Stimulated activated CD4-positive, alpha-beta T cell treated with anti-CD3 and anti-CD28 coated beads, TNF-alpha, amount 100 ng/mL, for 48 hours (primary cell): ENCODE results near the gene KIF17.
"Not testable (repeated sequence)": the region's sequence is repeated elsewhere in the genome, so short reads cannot be mapped to it uniquely, and the experiment has no call there.

Experiments
- DNase-seq, 3 donors: peaks; one replicate each; pipeline ENCODE4 v3.0.0-alpha.2; 2020; ENCODE audit warnings: low read depth in 3 of 3

Gene KIF17

DNA sequence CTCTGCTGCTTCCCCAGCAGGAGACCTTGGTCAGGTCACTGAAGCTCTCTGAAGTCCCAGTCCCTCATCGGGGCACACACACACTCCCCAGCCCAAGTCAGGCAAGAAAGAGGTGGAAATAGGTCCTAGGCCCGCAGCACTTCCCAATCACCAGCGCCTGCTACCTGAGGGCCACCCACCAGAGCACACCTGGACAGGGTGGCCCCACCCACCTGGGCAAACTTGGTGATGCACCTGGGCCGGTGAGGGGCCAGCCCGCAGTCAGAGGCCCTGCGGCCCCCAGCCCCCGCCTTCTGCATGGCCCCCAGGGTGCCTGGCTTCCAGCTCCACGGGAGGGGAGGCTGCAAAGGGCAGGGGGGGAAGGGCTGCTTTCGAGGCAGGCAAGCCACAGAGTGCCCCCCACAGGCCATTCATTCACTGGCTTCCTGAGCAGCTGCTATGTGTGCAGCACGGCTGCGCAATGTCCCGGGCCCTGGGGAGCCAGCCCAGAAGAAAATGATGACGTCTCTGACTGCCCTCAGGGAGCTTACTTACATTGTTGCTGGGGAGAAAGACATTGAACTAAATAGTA lies 10.0 kb upstream of the KIF17 start:
- no peak for DNase-seq

DNA sequence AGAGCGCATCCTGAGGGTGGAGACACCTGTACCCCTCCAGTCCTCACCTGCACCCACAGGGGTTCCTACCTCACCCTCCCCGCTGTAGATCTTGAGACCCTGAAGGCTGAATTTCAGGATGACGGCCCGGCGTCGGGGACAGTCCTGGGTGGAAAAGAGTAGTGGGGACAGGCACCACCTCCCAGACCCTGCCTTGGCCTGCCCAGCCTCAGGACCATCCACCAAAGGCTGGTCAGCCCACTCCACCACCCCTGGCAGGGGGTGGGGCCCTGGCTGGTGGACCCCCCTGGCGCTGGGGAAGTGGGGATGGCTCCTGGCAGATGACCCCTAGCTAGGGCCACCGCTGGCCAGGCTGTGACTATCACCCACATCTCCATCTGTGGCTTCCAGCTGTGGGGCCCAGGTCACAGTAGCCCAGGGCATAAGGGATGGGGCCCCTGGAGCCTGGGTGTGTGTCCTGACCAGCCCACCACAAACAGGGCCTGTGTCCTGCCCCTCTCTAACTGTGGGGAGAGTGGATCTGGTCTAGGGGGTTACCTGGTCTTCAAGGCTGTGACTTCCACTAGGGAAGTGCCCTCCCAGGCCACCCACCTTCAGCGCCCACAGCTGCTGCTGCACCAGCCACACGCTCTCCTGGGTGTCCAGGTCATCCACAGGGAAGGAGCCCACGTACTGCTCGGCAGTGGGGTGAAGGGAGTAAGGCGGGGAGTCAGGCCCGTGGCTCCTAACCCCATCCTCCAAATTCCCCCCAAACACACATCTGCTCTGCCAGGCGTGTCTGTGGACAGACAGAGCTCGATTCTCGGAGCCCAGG lies 9.3 kb upstream of the KIF17 start:
- no peak for DNase-seq

DNA sequence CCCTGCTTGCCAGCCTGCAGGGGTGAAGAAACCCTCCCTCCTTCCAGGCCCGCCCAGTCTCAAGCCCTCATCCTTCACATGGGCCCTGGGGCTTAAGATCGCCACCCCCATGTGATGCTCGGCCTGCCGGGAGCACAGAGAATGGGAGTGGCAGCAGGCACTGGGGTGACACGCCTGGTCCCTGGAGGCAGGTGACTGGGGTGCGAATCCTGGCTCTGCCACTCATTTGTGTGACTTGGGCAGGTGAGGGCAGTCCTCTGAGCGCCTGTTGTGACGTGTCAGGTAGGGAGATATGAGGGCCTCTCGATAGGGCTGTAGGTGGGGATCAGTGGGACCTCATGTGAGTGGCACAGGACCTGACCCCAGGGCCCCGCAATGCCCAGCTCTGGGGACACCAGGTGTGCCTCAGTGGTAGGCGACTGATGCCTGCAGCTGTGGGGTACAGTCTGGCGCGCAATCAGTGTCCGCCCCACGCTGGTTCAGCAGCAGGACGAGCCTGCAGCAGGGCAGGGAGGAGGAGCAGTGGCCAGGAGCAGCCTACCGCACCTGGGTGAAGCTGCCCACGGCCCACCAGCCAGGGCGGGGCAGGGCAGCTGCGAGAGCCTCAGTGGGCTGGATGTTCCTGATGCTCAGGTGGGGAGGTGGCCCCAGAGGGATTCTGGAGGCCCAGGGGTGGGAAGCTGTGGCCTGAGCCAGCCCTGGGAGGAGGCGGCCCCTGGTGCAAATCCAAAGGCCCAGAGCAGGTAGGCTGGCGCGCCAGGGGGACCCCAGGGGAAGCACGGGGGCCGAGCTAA lies 8.5 kb upstream of the KIF17 start:
- no peak for DNase-seq

DNA sequence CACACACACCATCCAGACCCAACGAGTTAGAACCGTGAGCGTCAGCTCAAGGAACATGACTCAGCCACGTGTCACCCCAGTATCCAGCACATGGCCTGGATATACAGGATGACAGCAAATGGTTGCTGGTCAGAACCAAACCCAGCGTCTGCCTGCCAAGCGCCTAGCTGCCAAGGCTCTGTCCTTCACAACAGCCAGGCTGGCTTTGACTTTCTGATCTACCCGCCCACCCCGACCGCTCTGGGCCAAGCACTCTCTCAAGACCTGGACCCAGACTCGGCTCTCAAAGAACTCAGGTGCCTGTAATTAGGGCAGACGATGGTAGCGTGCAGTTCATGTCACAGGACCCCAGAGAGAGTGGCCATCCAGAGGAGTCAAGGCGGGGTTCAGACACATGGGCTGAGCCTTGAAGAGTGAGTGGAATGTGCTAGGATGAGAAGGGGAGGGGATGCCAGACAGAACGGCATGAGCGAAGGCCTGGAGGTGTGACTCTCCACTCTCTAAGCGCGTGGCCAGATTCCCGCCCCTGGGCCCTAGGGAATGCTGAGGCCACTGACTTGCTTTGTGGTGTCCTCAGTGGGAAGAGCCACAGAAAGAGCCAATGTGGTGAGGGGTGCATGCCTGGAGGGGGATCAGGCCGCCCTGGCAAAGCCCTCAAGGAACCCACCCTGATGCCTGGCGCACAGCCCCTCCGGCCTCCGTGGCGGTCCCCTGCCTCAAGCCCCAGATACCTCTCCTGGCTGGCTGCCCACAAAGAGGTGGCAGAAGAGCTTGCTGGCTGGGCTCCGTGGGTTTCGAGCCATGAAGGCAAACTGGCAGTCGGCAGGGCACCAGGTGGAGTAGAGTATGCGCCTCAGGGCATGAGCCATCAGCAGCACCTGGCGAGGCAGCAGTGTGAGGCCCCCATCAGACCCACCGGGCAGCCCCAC lies 7.6 kb upstream of the KIF17 start:
- no peak for DNase-seq

DNA sequence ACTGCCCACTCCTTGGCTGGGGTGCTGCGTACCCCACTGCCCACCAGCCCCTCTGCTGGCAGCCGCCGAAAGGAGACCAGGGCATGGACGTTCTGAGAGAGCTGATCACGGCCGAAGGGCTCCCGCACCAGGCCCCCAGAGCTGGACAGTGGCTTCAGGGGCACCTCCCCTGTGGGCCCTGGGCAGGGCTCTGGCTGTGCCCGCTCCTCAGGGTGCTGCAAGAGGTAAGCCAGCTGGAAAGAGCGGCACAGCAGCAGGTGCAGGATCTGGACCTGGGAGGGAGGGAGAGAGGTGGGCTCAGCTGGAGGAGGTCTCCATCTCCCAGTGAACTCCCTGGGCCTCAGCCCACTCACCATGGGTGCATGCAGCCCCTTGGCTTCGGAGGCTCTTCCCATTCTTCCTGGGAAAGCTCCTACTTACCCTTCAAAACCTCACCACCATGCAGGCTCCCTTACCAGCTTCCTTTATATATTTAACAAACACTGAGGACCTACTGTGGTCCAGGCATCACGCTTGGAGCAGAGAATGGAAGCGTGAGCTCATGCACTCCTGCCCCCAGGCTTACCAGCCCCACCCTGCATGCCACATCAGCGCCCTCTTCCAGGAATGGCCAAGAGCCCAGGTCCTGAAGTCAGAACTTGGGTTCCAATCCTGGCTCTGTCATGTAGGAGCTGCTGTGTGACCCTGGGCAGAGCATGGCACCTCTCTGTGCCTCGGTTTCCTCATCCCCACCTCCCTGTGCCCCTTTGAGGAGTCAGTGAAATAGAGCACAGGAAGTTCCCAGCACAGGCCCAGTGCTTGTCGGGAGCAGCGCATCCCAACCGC lies 6.8 kb upstream of the KIF17 start:
- DNase-seq, result no peak

DNA sequence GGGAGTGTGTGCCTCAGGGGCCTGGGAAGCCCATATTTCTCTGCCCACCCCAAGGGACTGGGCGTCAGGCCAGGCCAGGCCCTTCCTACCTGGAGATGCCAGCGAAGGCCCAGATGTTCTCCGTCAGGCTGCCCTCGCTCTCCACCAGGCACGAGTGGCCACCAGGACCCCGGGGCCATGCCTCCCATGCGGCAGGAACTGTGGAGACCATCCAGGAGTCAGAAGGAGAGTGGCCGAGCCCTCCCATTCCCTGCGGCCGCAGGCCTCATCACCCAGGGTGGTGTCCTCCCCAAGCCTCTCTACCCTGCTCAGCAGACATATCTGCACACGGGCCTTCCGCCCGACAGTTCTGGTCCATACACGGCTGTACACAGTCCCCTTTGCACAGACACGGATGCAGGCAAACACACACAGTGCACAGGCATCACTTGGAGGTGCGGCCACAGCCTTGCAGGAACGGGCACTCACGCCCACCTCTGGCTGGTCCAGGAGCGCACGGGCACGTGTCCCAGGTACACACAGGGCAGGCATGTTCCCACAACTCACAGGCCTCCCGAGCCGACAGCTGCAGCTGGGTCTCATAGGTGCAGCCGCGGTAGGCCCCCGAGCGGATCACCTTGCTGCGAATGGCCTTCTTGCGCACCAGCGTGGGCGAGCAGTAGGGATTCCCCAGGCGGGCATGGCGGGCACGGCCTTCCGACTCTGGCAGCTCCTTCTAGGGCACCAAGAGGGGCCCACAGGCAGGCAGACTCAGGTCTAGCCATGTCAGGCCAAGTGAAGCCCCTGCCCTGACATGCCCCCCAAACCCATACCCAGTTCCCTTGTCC lies 5.9 kb upstream of the KIF17 start:
- no peak for DNase-seq

DNA sequence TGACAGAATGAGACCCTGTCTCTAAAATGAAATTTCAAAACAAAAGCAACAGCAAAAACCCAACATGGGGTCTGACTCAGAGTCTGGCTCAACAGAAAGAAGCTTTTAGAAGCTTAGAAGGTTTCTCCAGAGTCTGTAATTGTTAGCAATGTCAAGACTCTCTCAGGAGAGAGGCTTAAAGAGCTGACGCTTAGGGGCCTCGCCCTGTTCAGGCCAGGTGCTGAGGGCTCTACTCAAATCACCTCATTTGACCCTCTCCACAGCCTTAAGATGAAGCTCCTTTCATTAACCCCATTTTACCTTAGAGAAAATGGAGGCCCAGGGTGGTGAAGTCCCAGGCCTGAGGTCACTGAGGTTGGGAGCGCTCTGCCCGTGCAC lies 5.3 kb upstream of the KIF17 start:
- DNase-seq, result no peak

DNA sequence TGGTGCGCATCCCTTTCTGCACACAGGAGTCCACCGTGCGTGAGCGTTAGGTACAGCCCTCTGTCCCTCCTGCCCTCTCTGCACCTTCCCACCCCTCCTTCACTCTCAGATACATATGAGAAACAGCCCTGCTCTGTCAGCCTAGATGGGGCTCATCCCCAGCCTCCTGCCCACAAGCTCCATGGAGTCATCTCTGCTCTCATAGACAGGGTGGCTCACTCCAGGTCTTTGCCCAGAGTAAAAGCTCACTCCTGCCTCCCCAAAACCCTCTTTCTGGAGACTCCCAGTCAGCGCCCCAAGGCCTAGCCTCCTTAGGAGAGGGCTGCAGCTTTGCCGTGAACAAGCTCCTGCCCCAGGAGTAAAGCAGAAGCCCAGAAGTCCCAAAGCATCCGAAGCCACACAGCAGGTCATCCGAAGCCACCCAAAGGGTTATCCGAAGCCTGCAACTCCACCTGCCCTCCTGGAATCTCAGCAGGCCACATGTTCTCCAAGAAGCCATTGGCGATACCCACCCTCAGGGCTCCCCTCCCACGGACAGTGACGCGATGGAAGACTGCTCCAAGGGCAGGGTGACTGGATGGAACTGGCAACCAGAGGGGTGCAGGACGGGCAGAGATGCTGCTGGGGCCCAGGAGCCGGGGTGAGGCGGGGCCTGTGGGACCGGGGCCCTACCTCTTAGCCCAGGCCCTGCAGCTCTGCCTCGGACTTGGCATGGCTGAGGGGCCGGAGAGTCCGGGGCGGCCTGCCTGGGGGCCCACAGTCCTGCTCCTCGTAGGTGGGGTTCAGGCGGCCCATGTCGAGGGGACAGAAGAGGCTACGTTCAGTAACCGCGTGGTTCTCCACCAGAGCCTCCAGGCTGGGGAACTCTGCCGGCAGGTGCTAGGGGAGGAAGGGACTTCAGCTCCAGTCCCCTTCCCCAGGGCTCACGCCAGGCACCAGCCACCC lies 3.6 kb upstream of the KIF17 start:
- DNase-seq, result no peak

DNA sequence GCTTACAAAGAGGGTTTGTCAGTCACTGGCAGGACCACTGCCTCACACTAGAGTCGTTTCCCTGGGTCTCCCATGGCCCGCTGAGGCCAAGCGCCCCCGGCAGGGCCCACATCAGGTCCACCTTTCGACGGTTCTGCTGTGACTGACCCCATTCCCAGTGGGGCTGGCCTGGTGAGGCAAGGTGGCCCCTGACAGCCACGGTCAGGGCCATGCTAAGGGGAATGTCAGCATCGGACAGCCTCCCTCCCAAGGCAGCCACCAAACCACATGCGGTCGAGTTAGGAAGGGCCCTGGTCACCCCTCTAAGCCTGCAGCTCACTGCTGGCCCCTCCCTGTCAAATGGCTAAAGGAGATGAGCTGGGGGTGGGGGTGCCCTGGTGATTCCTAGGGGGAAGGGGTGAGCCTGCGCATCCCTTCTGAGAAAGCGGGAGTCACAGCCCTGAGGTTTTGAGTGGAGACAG lies 2.9 kb upstream of the KIF17 start:
- no peak for DNase-seq

DNA sequence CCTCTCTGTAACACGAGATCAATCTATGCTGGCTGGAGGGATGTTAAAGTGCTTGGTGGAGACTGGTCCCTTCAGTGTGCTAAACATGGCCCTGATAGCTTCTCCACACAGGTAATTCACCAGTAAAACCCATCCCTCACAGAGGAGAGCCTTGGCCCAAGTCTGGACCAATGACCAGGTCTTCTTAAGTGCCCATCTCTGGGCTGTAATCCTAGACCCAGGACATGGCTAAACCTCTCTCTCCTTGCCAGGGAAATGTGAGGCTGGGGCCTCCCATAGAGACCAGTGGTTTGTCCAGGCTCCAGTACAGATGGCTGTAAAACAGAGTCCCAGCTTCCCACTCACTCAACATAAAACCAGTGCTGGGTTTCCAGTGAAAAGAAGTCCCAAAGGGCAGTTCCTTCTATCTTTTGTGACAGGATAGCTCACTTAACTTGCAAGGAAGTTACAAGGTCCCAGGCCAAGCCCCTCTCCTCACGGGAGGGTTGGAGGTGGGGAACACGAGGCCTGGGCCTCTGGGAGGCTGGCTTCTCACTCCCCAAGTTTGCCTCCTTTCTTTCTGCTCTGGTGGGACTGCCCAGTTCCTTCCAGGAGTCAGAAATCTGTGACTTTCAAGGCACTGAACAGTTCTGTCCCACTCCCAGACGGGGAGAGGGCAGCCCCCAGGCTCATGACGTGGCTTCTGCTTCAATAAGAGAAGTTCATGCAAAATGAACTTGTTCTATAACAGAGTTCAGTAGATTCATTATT lies 2.2 kb upstream of the KIF17 start:
- no peak for DNase-seq

DNA sequence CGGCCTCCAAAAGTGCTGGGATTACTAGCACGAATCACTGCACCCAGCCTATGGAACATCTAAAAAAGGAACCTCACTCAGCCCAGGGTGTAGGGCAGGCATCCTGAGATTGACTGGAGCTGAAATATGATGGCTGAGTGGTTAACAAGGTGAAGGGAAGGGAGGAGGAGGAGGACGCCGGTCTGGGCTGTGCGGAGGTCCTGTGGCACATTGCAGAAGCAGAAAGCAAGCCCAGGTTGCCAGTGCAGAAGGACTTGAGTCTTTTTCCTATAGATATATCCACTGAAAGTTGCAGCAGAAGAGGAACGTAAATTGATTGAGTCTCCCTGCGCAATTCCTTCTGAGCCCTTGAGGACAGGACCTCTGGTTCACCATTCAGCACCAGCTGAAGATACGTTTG lies 1.5 kb upstream of the KIF17 start:
- DNase-seq, result no peak

DNA sequence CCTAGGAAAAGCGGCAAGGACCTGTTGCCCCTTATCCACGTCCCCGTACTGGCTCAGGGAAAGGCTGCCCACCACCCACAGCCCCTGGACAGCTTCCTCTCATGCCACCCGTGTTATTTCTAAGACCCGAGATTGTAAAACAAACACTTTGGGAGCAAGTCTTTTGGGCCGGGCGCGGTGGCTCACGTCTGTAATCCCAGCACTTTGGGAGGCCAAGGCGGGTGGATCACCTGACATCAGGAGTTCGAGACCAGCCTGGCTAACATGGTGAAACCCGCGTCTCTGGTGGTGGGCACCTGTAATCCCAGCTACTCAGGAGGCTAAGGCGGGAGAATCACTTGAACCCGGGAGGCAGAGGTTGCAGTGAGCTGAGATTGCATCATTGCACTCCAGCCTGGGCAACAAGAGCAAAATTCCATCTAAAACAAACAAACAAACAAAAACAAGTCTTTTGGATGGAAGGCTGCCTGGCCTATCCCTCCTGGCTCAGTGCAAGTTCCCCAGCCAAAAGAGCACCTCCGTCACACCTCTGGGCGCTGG lies 606 bp upstream of the KIF17 start:
- DNase-seq, result not testable (repeated sequence)

DNA sequence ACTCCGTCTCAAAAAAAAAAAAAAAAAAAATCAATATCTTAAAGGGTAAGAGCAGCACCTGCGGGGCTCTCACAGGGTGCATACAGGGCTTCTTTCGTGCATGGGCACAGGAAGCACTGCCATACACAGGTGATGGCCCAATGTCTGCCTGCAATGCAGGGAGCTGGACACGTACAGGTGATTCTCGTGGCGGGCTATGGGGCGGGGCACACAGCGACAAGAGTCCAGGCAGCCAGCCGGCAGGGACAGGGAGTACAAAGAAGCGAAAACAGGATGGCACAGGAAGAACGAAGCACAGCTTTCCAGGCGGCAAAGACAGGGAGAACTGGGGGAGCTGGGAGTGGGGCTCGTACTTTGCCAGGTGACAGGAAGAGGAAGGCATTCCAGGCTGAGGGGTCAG lies 1.6 kb downstream of the KIF17 start:
- DNase-seq, result no peak

DNA sequence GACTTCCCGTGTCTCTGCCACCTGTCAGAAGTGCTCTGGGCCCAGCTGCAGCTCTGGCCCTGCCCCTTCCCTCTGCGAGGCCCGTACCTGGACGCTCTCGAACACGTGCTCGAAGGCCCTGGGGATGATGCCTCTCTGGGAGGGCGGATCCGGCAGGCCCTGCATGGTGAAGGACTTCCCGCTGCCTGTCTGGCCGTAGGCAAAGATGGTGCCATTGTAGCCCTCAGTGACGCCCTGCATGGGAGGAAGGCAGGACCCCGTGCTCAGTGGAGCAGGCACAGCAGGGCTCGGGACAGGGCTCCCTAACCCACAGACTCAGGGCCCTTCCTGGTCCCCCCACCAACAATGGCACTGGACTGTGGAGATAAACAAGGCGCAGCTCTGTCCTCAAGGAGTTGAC lies 2.4 kb downstream of the KIF17 start:
- DNase-seq, result no peak

DNA sequence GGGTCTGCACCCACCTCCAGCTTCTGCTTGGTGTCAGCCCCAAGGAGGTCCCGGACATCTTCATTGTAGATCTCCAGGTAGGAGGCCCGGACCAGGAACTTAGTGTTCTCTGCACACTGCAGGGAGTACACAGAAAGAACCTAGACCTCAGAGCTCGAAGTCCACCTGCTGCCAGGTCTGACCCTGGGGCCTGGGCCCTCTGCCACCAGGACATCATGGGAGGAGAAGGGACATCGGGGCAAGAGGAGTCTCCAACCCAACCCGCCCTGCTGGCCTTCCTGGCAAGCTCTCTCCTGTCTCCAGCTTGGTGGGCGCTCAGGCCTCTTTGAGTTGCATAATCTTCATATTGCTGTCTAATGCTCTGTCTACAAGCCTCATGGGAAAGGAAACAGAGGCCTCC lies 4.4 kb downstream of the KIF17 start:
- DNase-seq, result no peak

DNA sequence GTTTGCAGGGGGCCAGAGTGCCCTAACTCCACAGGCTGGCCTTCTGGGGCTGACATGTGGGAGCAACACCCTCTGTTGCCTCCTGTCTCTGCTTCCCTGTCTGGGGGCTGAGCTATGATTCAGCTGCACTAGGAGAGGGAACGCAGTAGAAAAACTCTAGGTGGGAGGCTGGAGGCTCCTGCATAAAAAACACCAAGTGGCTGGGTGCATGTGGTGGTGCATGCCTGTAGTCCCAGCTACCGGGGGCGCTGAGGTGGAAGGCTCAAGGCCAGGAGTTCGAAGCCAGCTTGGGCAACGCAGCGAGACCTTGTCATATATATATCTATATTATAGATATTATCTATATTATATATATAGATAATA lies 5.6 kb downstream of the KIF17 start:
- DNase-seq, result no peak

DNA sequence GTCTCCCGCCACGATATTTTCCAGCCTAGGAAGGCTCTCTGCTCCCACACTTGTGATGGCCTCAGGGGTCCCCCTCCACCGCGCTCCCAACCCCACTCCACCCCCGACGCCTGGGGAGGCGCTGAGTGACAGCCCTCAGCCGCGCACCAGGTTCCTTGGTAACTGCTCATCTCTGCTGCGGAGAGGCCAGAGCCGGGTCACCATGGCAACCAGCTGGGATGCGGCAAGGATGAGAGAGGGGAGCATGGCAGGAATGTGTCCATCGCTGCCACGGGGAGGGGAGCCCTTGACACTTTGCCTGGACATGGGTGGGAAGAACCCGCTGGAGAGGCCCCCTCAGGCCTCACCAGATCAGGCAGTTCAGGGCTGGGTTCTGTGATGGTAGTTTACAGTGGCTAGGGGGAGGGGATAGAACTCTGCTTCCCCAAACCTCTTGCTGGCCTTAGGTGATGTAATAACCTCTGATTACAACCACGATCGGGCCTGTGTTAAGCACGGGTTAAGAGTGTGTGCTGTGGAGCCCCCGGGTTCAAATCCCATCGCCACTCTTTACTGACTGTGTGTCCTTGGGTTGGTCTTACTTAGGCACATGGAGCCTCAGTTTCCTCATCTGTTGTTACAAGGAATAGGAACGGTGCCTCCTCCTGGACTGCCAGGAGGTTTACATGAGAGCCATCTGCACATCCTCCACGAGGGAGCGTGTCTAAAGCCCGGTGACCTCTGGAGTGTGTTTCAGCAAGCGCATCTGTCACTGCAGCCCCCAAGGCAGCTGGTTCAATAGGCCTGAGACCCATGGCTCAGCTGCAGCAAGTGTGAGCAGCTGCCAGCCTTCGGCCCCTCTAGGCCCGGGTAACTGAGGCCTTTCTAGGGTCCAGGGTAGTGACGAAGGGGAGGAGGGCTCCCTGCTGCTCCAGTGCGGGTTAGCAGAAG lies 6.3 kb downstream of the KIF17 start:
- no peak for DNase-seq
